ENCODE data around the gene ARMC9.

DNA sequence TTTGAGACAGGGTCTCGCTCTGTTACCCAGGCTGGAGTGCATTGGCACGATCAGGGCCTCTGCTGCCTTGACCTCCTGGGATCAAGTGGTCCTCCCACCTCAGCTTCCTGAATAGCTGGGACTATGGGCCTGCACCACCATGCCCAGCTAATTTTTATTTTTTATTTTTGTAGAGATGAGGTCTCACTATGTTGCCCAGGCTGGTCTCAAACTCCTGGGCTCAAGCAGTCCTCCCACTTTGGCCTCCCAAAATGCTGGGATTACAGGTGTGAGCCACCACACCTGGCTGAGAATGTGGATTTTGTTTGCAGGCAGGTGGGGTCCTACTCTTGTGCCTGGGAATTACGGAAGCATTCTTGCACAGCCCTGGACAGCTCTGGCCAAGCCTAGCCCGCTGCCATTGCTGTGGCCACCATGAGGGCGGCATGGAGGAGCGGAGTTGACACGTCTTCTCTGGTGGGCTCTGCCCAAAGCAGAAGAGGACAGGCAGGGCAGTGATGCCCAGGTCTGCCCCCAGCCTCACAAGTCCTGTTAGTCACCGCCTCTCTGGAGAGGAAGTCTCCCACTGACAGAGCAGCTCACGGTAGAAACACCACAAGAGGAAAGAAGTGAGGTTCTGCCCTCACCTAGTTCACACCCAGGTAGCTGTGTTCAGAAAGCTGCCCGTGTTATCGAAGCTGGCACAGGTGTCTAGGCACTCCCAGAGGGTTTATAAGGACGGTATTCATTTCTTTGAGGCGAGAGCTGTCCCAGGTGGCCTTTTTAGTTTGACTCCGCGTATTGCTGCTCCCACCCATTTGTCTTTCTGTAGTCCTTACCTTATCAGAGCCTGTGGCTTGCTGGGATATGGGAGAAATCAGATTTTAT is 46.2 kb downstream of the ARMC9 start:
- TF ChIP-seq, protein P1, sequence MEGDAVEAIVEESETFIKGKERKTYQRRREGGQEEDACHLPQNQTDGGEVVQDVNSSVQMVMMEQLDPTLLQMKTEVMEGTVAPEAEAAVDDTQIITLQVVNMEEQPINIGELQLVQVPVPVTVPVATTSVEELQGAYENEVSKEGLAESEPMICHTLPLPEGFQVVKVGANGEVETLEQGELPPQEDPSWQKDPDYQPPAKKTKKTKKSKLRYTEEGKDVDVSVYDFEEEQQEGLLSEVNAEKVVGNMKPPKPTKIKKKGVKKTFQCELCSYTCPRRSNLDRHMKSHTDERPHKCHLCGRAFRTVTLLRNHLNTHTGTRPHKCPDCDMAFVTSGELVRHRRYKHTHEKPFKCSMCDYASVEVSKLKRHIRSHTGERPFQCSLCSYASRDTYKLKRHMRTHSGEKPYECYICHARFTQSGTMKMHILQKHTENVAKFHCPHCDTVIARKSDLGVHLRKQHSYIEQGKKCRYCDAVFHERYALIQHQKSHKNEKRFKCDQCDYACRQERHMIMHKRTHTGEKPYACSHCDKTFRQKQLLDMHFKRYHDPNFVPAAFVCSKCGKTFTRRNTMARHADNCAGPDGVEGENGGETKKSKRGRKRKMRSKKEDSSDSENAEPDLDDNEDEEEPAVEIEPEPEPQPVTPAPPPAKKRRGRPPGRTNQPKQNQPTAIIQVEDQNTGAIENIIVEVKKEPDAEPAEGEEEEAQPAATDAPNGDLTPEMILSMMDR (IDR thresholded peaks at IDR 0.05; ENCODE audit: extremely low read depth in 1 of 2, insufficient read depth in 1 of 2, low read depth in 1 of 2, low read length in 2 of 2), result no peak
- TF ChIP-seq POLR2A (IDR thresholded peaks at IDR 0.05; ENCODE audit: low read depth, low read length), result no peak
- no peak for TF ChIP-seq FOS (IDR thresholded peaks at IDR 0.05; ENCODE audit: borderline replicate concordance, insufficient read depth, low read length)

Measured in endothelial cell of umbilical vein (primary cell).